ENCODE measurements around the gene NT5C3B.
A peak's percentile ranks its signal among the peaks of the same experiment; 100 is the strongest.

DNA sequence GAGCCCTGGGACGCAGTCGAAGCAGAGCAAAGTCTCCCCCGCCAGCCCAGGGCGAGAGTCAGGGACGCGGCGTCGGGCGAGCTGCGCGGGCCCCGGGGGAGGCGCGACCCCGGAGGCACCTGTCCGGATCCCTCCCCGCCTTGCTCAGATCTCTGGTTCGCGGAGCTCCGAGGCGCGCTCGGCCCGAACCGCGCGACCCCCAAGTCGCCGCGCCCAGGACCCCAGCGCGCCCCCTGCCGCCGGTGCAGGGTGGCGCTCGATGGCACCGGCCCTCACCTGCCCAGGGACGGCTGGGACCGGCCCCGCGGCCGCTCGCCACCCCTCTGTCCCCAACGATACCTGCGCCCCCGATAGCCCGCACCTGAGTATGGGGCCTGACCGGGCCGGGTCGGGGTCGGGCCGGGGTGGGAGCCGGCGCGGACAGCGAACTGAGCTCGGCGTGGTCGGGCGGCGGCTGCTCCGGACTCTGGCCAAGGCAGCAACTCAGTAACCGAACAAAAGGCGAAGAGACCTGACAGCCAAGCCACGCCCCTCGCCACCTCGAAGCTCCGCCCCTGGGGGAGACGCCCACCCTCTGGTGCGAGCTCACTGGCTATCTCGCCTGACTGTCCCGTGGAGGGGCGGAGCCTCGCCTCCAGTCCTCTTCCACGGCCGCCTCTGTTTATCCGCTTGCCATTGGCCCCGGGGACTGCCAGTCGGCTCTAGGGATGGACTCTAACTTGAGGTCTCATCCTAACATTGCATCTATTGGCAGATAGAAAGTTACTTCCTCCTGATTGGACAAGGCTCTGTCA is 49.6 kb downstream of the NT5C3B start, which contains the start of gene JUP:
- TF ChIP-seq, protein P1, sequence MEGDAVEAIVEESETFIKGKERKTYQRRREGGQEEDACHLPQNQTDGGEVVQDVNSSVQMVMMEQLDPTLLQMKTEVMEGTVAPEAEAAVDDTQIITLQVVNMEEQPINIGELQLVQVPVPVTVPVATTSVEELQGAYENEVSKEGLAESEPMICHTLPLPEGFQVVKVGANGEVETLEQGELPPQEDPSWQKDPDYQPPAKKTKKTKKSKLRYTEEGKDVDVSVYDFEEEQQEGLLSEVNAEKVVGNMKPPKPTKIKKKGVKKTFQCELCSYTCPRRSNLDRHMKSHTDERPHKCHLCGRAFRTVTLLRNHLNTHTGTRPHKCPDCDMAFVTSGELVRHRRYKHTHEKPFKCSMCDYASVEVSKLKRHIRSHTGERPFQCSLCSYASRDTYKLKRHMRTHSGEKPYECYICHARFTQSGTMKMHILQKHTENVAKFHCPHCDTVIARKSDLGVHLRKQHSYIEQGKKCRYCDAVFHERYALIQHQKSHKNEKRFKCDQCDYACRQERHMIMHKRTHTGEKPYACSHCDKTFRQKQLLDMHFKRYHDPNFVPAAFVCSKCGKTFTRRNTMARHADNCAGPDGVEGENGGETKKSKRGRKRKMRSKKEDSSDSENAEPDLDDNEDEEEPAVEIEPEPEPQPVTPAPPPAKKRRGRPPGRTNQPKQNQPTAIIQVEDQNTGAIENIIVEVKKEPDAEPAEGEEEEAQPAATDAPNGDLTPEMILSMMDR (IDR thresholded peaks at IDR 0.05; ENCODE audit: insufficient read depth, low read length): peak; percentile 17
- TF ChIP-seq SPI1 (IDR thresholded peaks at IDR 0.05; ENCODE audit: borderline replicate concordance, low read depth): no peak
- TF ChIP-seq, protein P2, sequence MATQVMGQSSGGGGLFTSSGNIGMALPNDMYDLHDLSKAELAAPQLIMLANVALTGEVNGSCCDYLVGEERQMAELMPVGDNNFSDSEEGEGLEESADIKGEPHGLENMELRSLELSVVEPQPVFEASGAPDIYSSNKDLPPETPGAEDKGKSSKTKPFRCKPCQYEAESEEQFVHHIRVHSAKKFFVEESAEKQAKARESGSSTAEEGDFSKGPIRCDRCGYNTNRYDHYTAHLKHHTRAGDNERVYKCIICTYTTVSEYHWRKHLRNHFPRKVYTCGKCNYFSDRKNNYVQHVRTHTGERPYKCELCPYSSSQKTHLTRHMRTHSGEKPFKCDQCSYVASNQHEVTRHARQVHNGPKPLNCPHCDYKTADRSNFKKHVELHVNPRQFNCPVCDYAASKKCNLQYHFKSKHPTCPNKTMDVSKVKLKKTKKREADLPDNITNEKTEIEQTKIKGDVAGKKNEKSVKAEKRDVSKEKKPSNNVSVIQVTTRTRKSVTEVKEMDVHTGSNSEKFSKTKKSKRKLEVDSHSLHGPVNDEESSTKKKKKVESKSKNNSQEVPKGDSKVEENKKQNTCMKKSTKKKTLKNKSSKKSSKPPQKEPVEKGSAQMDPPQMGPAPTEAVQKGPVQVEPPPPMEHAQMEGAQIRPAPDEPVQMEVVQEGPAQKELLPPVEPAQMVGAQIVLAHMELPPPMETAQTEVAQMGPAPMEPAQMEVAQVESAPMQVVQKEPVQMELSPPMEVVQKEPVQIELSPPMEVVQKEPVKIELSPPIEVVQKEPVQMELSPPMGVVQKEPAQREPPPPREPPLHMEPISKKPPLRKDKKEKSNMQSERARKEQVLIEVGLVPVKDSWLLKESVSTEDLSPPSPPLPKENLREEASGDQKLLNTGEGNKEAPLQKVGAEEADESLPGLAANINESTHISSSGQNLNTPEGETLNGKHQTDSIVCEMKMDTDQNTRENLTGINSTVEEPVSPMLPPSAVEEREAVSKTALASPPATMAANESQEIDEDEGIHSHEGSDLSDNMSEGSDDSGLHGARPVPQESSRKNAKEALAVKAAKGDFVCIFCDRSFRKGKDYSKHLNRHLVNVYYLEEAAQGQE (IDR thresholded peaks at IDR 0.05; ENCODE audit: insufficient replicate concordance, low read depth): no peak

Data from HL-60 (cell line).